NT2/D1 (cell line): ENCODE measurements around the gene GPRC5A.

Experiments
- DNase-seq: peaks from one replicate; pipeline ENCODE4 v3.0.0-alpha.2; 2011; ENCODE audit warnings: low read depth, low spot score
- H3K27me3 ChIP-seq: 2 replicates; pipeline ENCODE4 v1.6.0; 2011; ENCODE audit warnings: mild to moderate bottlenecking; ENCODE audit not compliant: insufficient read length, insufficient read depth
- H3K36me3 ChIP-seq: 2 replicates; pipeline ENCODE4 v1.6.1; 2011; ENCODE audit warnings: mild to moderate bottlenecking, low read length, mixed read lengths; ENCODE audit not compliant: insufficient read depth, insufficient read length
- H3K4me1 ChIP-seq: 2 replicates; pipeline ENCODE4 v1.5.1; 2011; ENCODE audit not compliant: insufficient read depth, insufficient read length
- H3K4me3 ChIP-seq: 2 replicates; pipeline ENCODE4 v1.5.1; 2011; ENCODE audit warnings: low read depth; ENCODE audit not compliant: insufficient read length
- H3K9ac ChIP-seq: 2 replicates; pipeline ENCODE4 v1.6.0; 2011; ENCODE audit warnings: low read depth; ENCODE audit not compliant: insufficient read length
- H3K9me3 ChIP-seq: 2 replicates; pipeline ENCODE4 v1.5.1; 2011; ENCODE audit warnings: mild to moderate bottlenecking, low read length; ENCODE audit not compliant: insufficient read depth
- SUZ12 ChIP-seq: IDR thresholded peaks from 2 replicates; pipeline ENCODE4 v1.6.1; 2011; ENCODE audit not compliant: insufficient read length, insufficient read depth; ENCODE audit errors: extremely low read depth
- YY1 ChIP-seq: IDR thresholded peaks from 2 replicates; pipeline ENCODE4 v1.6.1; 2011; ENCODE audit not compliant: insufficient read length, insufficient read depth
- ZNF274 ChIP-seq: IDR thresholded peaks from 2 replicates; pipeline ENCODE4 v1.6.1; 2011; ENCODE audit warnings: mild to moderate bottlenecking, low read depth, low read length

GPRC5A gene

DNA sequence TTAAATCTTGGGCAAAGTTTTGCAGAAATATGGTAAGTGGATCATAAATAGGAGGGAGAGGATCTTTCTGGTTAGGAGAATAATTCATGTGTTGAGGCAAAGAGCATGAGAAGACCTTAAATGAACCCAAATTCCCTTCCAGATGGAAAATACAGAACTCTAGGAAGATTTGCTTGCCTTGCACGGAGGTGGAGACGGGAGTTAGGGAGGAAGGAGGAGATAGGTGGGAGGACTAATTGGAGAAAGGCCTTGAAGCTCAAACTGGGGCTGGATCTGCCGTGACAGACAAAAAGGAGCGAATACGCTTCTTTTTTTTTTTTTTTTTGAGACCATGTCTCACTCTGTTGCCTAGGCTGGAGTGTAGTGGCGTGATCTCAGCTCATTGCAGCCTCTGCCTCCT lies 5.9 kb downstream of the GPRC5A start:
- Histone ChIP-seq H3K4me1 (no peaks in the 10 kb centered on the region), H3K4me3 (no peak overlapping the region), H3K9me3 (no peaks in the 10 kb centered on the region), H3K27me3 (peaks cover 18% of the 10 kb centered on the region), H3K9ac (no peak overlapping the region), H3K36me3 (no peaks in the 10 kb centered on the region)
- DNase-seq, result no peak
- TF ChIP-seq SUZ12, result no peak
- no peak for TF ChIP-seq YY1
- TF ChIP-seq ZNF274, result no peak

DNA sequence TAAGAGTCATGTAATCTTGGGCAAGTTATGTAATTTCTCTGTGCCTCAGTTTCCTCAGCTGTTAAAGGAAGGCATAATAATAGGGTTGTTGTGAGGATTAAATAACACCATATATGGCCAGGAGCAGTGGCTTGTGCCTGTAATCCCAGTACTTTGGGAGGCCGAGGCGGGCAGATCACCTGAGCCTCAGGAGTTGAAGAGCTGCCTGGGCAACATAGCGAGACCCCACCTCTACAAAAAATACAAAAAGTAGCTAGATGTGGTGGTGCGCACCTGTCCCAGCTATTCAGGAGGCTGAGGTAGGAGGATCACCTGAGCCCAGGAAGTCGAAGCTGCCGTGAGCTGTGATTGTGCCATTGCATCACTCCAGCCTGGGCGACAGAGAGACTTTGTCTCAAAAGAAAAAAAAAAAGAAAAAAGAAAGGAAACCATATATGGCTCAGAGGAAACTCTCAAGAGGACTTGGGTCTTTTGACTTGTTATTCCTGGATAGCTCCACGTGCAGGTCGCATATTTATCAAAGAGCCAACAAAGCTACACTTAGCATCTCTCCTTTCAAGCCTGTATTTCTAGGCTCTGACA lies 6.9 kb downstream of the GPRC5A start:
- no peak for DNase-seq
- Histone ChIP-seq H3K36me3 (no peaks in the 10 kb centered on the region), H3K9me3 (no peaks in the 10 kb centered on the region), H3K9ac (no peak overlapping the region), H3K27me3 (peaks cover 9% of the 10 kb centered on the region), H3K4me1 (no peaks in the 10 kb centered on the region), H3K4me3 (no peak overlapping the region)
- TF ChIP-seq YY1 (no peak), ZNF274 (no peak)

DNA sequence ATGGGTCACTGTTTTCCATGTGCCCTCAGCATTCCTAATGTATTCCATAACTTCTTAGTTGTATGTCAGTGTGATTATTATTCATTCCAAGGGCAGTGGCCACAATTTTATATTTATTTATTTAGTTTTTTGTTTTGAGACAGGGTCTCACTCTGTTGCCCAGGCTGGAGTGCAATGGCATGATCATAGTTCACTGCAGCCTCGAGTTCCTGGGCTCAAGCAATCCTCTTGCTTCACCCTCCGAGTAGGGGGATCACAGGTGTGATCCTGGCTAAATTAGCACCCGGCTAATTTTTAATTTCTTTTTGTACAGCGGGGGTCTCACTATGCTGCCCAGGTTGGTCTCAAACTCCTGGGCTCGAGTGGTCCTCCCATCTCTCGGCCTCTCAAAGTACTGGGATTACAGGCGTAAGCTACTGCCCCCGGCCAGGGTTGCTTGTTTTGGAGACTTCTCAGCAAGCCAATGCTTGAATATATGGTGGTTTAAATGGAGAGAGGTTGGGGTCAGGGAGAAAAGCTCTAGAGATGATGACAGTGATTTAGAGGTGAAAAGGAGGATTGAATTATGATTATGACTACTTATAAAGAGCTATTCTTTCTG lies 7.6 kb downstream of the GPRC5A start:
- H3K36me3 ChIP-seq, result no peaks in the 10 kb centered on the region
- H3K27me3 ChIP-seq, result peaks cover 3% of the 10 kb centered on the region
- H3K4me3 ChIP-seq, result no peak overlapping the region
- no peak for DNase-seq
- no peak overlapping the region for H3K9ac ChIP-seq
- H3K9me3 ChIP-seq, result no peaks in the 10 kb centered on the region
- peaks cover 4% of the 10 kb centered on the region for H3K4me1 ChIP-seq
- TF ChIP-seq ZNF274 (no peak), YY1 (no peak), SUZ12 (no peak)

DNA sequence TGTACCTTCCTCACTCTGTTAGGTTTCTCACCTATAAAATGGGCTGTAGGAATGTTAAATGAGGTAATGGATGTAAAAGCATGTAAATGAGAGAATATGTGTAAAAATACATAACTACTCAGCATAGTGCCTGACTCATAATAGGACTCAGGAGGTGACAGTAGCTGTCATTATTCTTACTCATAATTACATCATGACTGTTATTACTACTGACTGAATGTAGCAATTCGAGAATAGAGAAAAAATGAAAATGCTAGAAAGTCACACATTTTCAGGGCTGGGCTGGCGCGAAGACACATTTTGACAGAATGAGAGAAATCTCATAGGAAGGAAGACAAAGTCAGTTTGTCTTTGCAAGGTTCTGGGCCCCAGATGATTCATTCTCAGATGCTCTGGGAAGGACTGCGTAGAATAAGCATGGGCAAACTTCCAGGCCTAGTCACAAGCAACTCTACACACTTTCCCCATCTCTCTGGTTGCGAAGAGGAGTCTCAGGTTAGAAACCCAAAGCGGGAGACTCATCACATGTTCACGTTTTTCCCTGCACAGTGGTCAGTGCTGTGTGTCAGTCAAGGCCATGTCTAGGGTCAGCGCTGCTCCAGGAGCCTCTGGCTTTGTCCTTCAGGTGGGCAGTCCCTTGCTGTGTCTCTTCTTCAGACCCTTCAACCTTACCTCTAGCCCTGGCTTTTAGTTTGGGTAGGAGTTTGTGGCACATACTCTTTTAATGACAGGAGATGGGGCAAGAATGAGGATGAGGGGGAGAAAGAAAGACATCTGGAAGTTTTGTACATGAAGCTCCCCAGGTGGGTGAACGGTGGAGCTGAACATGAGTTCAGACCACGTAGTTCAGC lies 8.4 kb downstream of the GPRC5A start:
- Histone ChIP-seq H3K4me1 (peaks cover 5% of the 10 kb centered on the region), H3K9me3 (no peaks in the 10 kb centered on the region), H3K27me3 (no peaks in the 10 kb centered on the region), H3K36me3 (no peaks in the 10 kb centered on the region), H3K9ac (no peak overlapping the region), H3K4me3 (no peak overlapping the region)
- no peak for DNase-seq
- no peak for TF ChIP-seq YY1
- no peak for TF ChIP-seq ZNF274
- no peak for TF ChIP-seq SUZ12

DNA sequence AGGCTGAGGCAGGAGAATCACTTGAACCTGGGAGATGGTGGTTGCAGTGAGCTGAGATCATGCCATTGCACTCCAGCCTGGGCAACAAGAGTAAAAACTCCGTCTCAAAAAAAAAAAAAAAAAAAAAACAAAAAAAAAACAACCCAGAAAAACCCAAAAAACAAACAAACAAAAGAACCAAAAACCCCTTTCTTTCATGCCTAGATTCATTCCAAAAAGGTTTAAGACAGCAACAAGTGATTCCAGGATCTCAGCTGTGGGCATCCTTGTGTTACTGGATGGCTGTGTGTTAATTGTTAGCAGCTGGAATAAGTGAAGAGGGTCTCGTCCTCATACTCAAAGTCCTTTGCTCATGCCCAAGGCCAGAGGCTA lies 9.4 kb downstream of the GPRC5A start:
- Histone ChIP-seq H3K4me1 (peaks cover 5% of the 10 kb centered on the region), H3K9me3 (no peaks in the 10 kb centered on the region), H3K36me3 (no peaks in the 10 kb centered on the region), H3K9ac (no peak overlapping the region), H3K4me3 (no peak overlapping the region), H3K27me3 (no peaks in the 10 kb centered on the region)
- TF ChIP-seq YY1, result no peak
- TF ChIP-seq SUZ12, result no peak
- TF ChIP-seq ZNF274, result no peak
- no peak for DNase-seq

DNA sequence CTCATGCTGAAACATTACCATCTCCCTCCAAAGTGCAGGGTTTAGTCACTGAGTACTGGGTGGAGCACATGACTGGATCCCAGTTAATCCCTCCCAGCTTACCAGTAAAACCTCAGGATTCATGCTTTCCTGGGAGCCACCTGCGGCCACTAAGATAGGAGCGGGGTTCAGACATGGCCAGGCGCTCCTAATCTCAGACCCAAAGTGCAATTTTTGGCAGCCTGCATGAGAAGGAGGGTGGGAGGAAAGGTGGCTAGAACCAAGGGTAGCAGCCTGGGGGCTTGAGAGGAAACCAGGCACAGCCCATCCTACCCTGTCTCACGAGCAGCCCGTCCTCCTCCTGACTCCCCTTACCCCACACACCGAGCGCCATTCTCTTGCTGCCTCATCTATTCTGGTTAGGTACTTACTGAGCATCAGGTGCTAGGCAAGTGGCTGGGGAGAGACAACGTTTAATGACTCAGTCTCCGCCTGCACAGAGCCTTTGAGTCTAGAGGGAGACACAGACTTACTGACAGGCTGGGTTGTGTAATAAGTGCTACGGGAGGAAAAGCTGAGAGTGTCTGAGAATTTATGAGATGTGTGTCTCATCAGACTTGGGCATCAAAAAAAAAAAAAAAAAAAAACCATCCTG lies 9.9 kb downstream of the GPRC5A start:
- no peaks in the 10 kb centered on the region for H3K9me3 ChIP-seq
- H3K27me3 ChIP-seq, result no peaks in the 10 kb centered on the region
- H3K4me1 ChIP-seq, result peaks cover 5% of the 10 kb centered on the region
- no peak overlapping the region for H3K4me3 ChIP-seq
- H3K36me3 ChIP-seq, result no peaks in the 10 kb centered on the region
- no peak for DNase-seq
- H3K9ac ChIP-seq, result no peak overlapping the region
- TF ChIP-seq ZNF274, result no peak
- no peak for TF ChIP-seq YY1
- TF ChIP-seq SUZ12, result no peak

DNA sequence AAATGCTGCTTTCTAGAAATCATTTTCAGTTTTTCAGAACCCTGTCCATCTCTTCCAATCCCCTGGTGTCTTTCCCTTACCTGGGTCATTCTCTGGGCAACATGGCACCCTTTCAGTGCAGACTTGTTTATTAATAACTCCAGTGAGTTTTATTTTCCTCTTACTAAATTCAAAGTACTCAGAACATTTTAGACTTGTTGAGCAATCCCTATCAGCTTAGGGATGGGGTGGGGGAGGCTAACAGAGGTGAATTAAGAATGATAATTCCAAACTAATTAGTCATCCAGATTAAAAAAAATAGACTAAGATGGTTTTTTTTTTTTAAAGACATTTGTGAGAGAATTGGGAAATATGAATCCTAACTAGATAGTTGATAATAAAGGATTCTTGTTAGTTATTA lies 10.7 kb downstream of the GPRC5A start:
- H3K36me3 ChIP-seq, result no peaks in the 10 kb centered on the region
- no peaks in the 10 kb centered on the region for H3K9me3 ChIP-seq
- H3K4me1 ChIP-seq, result peaks cover 5% of the 10 kb centered on the region
- H3K4me3 ChIP-seq, result no peak overlapping the region
- H3K27me3 ChIP-seq, result no peaks in the 10 kb centered on the region
- no peak for TF ChIP-seq SUZ12
- TF ChIP-seq ZNF274, result no peak
- no peak for TF ChIP-seq YY1
- DNase-seq, result no peak
- H3K9ac ChIP-seq, result no peak overlapping the region
